WTC11 (cell line): ENCODE measurements around the gene ATMIN.

Experiments used
- CTCF ChIP-seq: fragments of 200-600 bp; IDR thresholded peaks from 2 replicates; pipeline ENCODE4 v1.8.0; 2022; ENCODE audit warnings: antibody characterized with exemption
- FOXP4 ChIP-seq: sonication (generic); formaldehyde crosslinking; IDR thresholded peaks from 2 replicates; pipeline ENCODE4 v1.8.0; 2022; ENCODE audit warnings: mild to moderate bottlenecking, missing genetic modification reagents
- HMGA2 ChIP-seq: fragments of 250-450 bp; sonication (Bioruptor Pico); IDR thresholded peaks from 2 replicates; pipeline ENCODE4 v1.4.0; 2021; ENCODE audit warnings: mild to moderate bottlenecking, moderate library complexity
- MAX ChIP-seq: sonication (generic); formaldehyde crosslinking; IDR thresholded peaks from 2 replicates; pipeline ENCODE4 v1.8.0; 2022; ENCODE audit warnings: mild to moderate bottlenecking, missing genetic modification reagents
- NFYB ChIP-seq: sonication (generic); formaldehyde crosslinking; conservative IDR thresholded peaks from 2 replicates; pipeline ENCODE4 v1.8.0; 2022; ENCODE audit warnings: low read depth, missing genetic modification reagents
- USF2 ChIP-seq: sonication (generic); formaldehyde crosslinking; IDR thresholded peaks from 2 replicates; pipeline ENCODE4 v1.8.1; 2023; ENCODE audit warnings: mild to moderate bottlenecking, missing genetic modification reagents, moderate library complexity
- ZNF281 ChIP-seq: sonication (generic); formaldehyde crosslinking; IDR thresholded peaks from 2 replicates; pipeline ENCODE4 v1.8.0; 2023; ENCODE audit warnings: mild to moderate bottlenecking, missing genetic modification reagents

- TF ChIP-seq FOXP4 (CRISPR knock-in tag) (no peak), CTCF (no peak), USF2 (CRISPR knock-in tag) (no peak), ZNF281 (CRISPR knock-in tag) (no peak), NFYB (no peak), HMGA2 (CRISPR knock-in tag) (no peak), MAX (no peak)
These were observed 44.7 kb upstream of the ATMIN start for GRCh38 chr16:80990978-80991377.
